HCT116 (cell line): ENCODE results near the gene GRIN3B. TPM values are rescaled to one million over a fixed set of nuclear protein-coding genes. Genes with fewer than 3 reads are reported as not detected.

Experiments used
- ATAC-seq: fragments of 200-7000 bp; cut with Tn5 transposase; 2 replicates; pipeline ENCODE4 v1.9.1; 2020; ENCODE audit warnings: mild to moderate bottlenecking, moderate library complexity
- BruUV-seq: library from RNA; stranded (reverse); fragments of 400-500 nt; replicated peaks from 2 replicates; lab custom pipeline; 2021; lab: Mats Ljungman, UMichigan
- CTCF ChIA-PET: fragments of 300-600 bp; sonication (Branson Sonifier 250); formaldehyde crosslinking; loops from one replicate; lab custom pipeline; 2021; ENCODE audit warnings: antibody characterized with exemption; lab: Charles Lee
- POLR2A ChIA-PET: fragments of 300-600, 350-600 bp; sonication (Branson Sonifier 250); formaldehyde crosslinking; loops from one replicate; lab custom pipeline; 2021; ENCODE audit warnings: antibody characterized with exemption; lab: Charles Lee
- RAD21 ChIA-PET, 2 experiments: fragments of 300-600 bp; sonication (Branson Sonifier 250); formaldehyde crosslinking; loops; one replicate each; lab custom pipeline; 2023; ENCODE audit warnings: low total read pairs in 2 of 2; ENCODE audit not compliant: uncharacterized antibody in 2 of 2, unreplicated experiment in 2 of 2, low non-redundant PET in 1 of 2; lab: Charles Lee
- DNase-seq: peaks from one replicate; pipeline ENCODE4 v3.0.0-alpha.2; 2010; ENCODE audit warnings: low read depth, low spot score
- H2AFZ ChIP-seq: fragments of 200-600 bp; shearing (Covaris generic), sonication (generic); 2 replicates; pipeline ENCODE4 v1.6.1; 2017; ENCODE audit warnings: low read depth, mixed run types, mixed read lengths, antibody characterized with exemption, low read length; ENCODE audit not compliant: poor library complexity, severe bottlenecking
- H3K27ac ChIP-seq: 2 replicates; pipeline ENCODE4 v1.5.1; 2012; ENCODE audit warnings: low read depth, low read length
- H3K27me3 ChIP-seq: fragments of 200-600 bp; sonication (generic); 2 replicates; pipeline ENCODE4 v1.6.1; 2016; ENCODE audit warnings: mixed run types, low read length, mixed read lengths; ENCODE audit not compliant: insufficient read depth
- H3K36me3 ChIP-seq, 2 experiments: fragments of 200-500 bp in 1 of 2; fragments of 200-600 bp in 1 of 2; sonication (Bioruptor generic) in 1 of 2; sonication (generic) in 1 of 2; 2 replicates each; pipeline versions ENCODE4 v1.5.1 to v1.6.1; 2014 to 2016; ENCODE audit warnings: low read length in 2 of 2, inconsistent platforms in 1 of 2, mixed read lengths in 1 of 2, mixed run types in 1 of 2; ENCODE audit not compliant: insufficient read depth in 2 of 2, control insufficient read depth in 1 of 2
- H3K4me1 ChIP-seq, 2 experiments: fragments of 200-600 bp in 1 of 2; sonication (generic) in 1 of 2; 2 replicates each; pipeline versions ENCODE4 v1.5.1 to v1.6.1; 2012 to 2017; ENCODE audit warnings: low read length in 2 of 2, inconsistent platforms in 1 of 2, mild to moderate bottlenecking in 1 of 2, mixed read lengths in 1 of 2, mixed run types in 1 of 2, moderate library complexity in 1 of 2; ENCODE audit not compliant: insufficient read depth in 2 of 2, control insufficient read depth in 1 of 2
- H3K4me2 ChIP-seq: fragments of 200-600 bp; sonication (generic); 2 replicates; pipeline ENCODE4 v1.6.1; 2017; ENCODE audit warnings: mixed run types, low read length, mixed read lengths
- H3K4me3 ChIP-seq, 2 experiments: fragments of 200-600 bp in 1 of 2; sonication (generic) in 1 of 2; replicated peaks in 1 of 2; 2 replicates each; pipeline ENCODE4 v1.5.1; 2011 to 2016; ENCODE audit warnings: low read length in 2 of 2, control low read depth in 1 of 2, low read depth in 1 of 2, mild to moderate bottlenecking in 1 of 2, mixed read lengths in 1 of 2, mixed run types in 1 of 2
- H3K79me2 ChIP-seq: fragments of 200-600 bp; sonication (generic); 2 replicates; pipeline ENCODE4 v1.6.1; 2017; ENCODE audit warnings: mild to moderate bottlenecking, mixed run types, low read length, moderate library complexity, mixed read lengths; ENCODE audit not compliant: insufficient read depth
- H3K9ac ChIP-seq: fragments of 200-600 bp; sonication (generic); 2 replicates; pipeline ENCODE4 v1.6.1; 2016; ENCODE audit warnings: low read length, mixed read lengths
- H3K9me2 ChIP-seq: fragments of 200-600 bp; sonication (generic), shearing (Covaris generic); 2 replicates; pipeline ENCODE4 v1.6.1; 2017; ENCODE audit warnings: mixed run types, mild to moderate bottlenecking, moderate library complexity; ENCODE audit not compliant: insufficient read depth
- H3K9me3 ChIP-seq, 2 experiments: fragments of 200-500 bp in 1 of 2; fragments of 200-600 bp in 1 of 2; sonication (Bioruptor generic) in 1 of 2; sonication (generic) in 1 of 2; 2 replicates each; pipeline ENCODE4 v1.6.1; 2014 to 2017; ENCODE audit warnings: low read length in 2 of 2, mixed read lengths in 2 of 2, inconsistent platforms in 1 of 2, low read depth in 1 of 2, mild to moderate bottlenecking in 1 of 2, mixed run types in 1 of 2, moderate library complexity in 1 of 2; ENCODE audit not compliant: control insufficient read depth in 1 of 2, insufficient read depth in 1 of 2
- H4K20me1 ChIP-seq: fragments of 200-600 bp; sonication (generic), shearing (Covaris generic); 2 replicates; pipeline ENCODE4 v1.6.1; 2017; ENCODE audit warnings: mixed run types, mild to moderate bottlenecking, moderate library complexity; ENCODE audit not compliant: insufficient read depth
- CEBPB ChIP-seq: IDR thresholded peaks from 2 replicates; pipeline ENCODE4 v1.6.1; 2012; ENCODE audit warnings: low read depth
- EGR1 ChIP-seq: IDR thresholded peaks from 2 replicates; pipeline ENCODE4 v1.6.1; 2012; ENCODE audit warnings: low read depth
- ELF1 ChIP-seq: IDR thresholded peaks from 2 replicates; pipeline ENCODE4 v1.6.1; 2012; ENCODE audit warnings: low read depth, borderline replicate concordance
- FOSL1 ChIP-seq: IDR thresholded peaks from 2 replicates; pipeline ENCODE4 v1.6.1; 2012; ENCODE audit warnings: low read depth
- JUND ChIP-seq: IDR thresholded peaks from 2 replicates; pipeline ENCODE4 v1.6.1; 2012
- POLR2A ChIP-seq: IDR thresholded peaks from 2 replicates; pipeline ENCODE4 v1.7.0; 2011; ENCODE audit warnings: borderline replicate concordance; ENCODE audit not compliant: insufficient read depth, insufficient read length; ENCODE audit errors: extremely low read depth
- RAD21 ChIP-seq: IDR thresholded peaks from 2 replicates; pipeline ENCODE4 v1.6.1; 2012; ENCODE audit warnings: low read depth, mild to moderate bottlenecking
- SIN3A ChIP-seq: IDR thresholded peaks from 2 replicates; pipeline ENCODE4 v1.6.1; 2012; ENCODE audit warnings: low read depth
- SRF ChIP-seq: IDR thresholded peaks from 2 replicates; pipeline ENCODE4 v1.6.1; 2012; ENCODE audit warnings: low read depth
- YY1 ChIP-seq: IDR thresholded peaks from 2 replicates; pipeline ENCODE4 v1.6.1; 2011; ENCODE audit warnings: low read length, low read depth, moderate library complexity, mild to moderate bottlenecking; ENCODE audit not compliant: insufficient replicate concordance; ENCODE audit errors: extremely low read depth
- ZBTB33 ChIP-seq: IDR thresholded peaks from 2 replicates; pipeline ENCODE4 v1.6.1; 2011; ENCODE audit warnings: mild to moderate bottlenecking, low read length, moderate library complexity; ENCODE audit not compliant: insufficient replicate concordance; ENCODE audit errors: extremely low read depth
- ZFX ChIP-seq: fragments of 450-650 bp; IDR thresholded peaks from 2 replicates; pipeline ENCODE4 v1.6.1; 2017
- intact Hi-C: fragments of 100-400 bp; cut with micrococcal nuclease; formaldehyde crosslinking; loops from 2 replicates; pipeline ENCODE4 v1.10.0; 2022
- total RNA-seq: library from RNA; stranded (reverse); gene quantifications from one replicate; pipeline ENCODE4 v1.2.1, GENCODE V29; 2021; ENCODE audit not compliant: unreplicated experiment
- TF ChIP-seq, protein P1 (sequence below): IDR thresholded peaks from 2 replicates; pipeline ENCODE4 v1.6.1; 2012
- TF ChIP-seq, protein P2 (sequence below), 3 experiments: fragments of 200-600 bp in 1 of 3; sonication (generic) in 1 of 3; IDR thresholded peaks in 2 of 3; conservative IDR thresholded peaks in 1 of 3; 2 replicates each; pipeline ENCODE4 v1.5.1; 2012 to 2017; ENCODE audit warnings: low read depth in 2 of 3, low read length in 2 of 3, antibody characterized with exemption in 1 of 3, borderline replicate concordance in 1 of 3, control low read depth in 1 of 3, mild to moderate bottlenecking in 1 of 3, mixed read lengths in 1 of 3, mixed run types in 1 of 3, moderate library complexity in 1 of 3; ENCODE audit not compliant: insufficient read depth in 1 of 3

The GRIN3B gene
- total RNA-seq, 1 experiment from 2014 or later, result 0.69 TPM

DNA sequence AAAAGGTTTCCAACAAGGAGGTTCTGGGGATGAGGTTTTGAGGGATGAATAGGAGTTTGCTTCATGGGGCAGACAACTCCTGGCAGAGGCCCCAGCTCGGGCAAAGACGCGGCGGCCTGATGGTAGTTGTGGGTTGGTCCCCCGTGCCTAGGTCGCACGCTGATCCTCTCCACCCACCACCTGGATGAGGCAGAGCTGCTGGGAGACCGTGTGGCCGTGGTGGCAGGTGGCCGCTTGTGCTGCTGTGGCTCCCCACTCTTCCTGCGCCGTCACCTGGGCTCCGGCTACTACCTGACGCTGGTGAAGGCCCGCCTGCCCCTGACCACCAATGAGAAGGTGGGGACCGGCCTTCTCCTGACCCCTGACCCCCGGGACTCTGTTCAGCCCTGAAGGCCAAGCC is 51.6 kb downstream of the GRIN3B start:
- Histone ChIP-seq H3K9ac (no peak overlapping the region), H3K27ac (peak overlapping the region; percentile 8; the same call in 1 of the 2 replicates), H3K4me1 (peaks cover 0 to 16% of the 10 kb centered on the region in 2 experiments; a peak in 3 of 4 replicates), H4K20me1 (no peaks in the 10 kb centered on the region), H3K36me3 (peaks cover 2 to 9% of the 10 kb centered on the region in 2 experiments; a peak in 3 of 4 replicates), H3K9me3 (no peaks in the 10 kb centered on the region), H3K27me3 (no peaks in the 10 kb centered on the region), H3K79me2 (no peaks in the 10 kb centered on the region), H3K4me2 (no peak overlapping the region), H3K9me2 (no peaks in the 10 kb centered on the region), H3K4me3 (no peak overlapping the region), H2AFZ (no peak overlapping the region)
- TF ChIP-seq EGR1, result no peak
- no peak for TF ChIP-seq YY1
- TF ChIP-seq JUND, result no peak
- TF ChIP-seq ELF1, result no peak
- no peak for TF ChIP-seq FOSL1
- TF ChIP-seq, protein P1, sequence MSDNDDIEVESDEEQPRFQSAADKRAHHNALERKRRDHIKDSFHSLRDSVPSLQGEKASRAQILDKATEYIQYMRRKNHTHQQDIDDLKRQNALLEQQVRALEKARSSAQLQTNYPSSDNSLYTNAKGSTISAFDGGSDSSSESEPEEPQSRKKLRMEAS, result no peak
- TF ChIP-seq ZBTB33, result no peak
- TF ChIP-seq, protein P2, sequence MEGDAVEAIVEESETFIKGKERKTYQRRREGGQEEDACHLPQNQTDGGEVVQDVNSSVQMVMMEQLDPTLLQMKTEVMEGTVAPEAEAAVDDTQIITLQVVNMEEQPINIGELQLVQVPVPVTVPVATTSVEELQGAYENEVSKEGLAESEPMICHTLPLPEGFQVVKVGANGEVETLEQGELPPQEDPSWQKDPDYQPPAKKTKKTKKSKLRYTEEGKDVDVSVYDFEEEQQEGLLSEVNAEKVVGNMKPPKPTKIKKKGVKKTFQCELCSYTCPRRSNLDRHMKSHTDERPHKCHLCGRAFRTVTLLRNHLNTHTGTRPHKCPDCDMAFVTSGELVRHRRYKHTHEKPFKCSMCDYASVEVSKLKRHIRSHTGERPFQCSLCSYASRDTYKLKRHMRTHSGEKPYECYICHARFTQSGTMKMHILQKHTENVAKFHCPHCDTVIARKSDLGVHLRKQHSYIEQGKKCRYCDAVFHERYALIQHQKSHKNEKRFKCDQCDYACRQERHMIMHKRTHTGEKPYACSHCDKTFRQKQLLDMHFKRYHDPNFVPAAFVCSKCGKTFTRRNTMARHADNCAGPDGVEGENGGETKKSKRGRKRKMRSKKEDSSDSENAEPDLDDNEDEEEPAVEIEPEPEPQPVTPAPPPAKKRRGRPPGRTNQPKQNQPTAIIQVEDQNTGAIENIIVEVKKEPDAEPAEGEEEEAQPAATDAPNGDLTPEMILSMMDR (IDR thresholded peaks at IDR 0.05 in 2 of 3, conservative IDR thresholded peaks at IDR 0.05 in 1 of 3; ENCODE audit: borderline replicate concordance in 1 of 3, insufficient read depth in 1 of 3, low read depth in 2 of 3, low read length in 2 of 3), result no peak
- no peak for TF ChIP-seq CEBPB
- no peak for TF ChIP-seq POLR2A
- no peak for TF ChIP-seq ZFX
- TF ChIP-seq SRF, result no peak
- no peak for TF ChIP-seq RAD21
- no peak for TF ChIP-seq SIN3A
- ATAC-seq (no peak), DNase-seq (no peak)
- ChIA-PET RAD21 (no interaction called here), POLR2A (no interaction called here), CTCF (no interaction called here)
- BruUV-seq, result no TSS peak
- intact Hi-C loops, result no loop called here
